NCI-H2227 treated with DMSO at 0.1 percent for 48 hours (cell line): ENCODE data around the gene RNF166.

Experiments
- DNase-seq: peaks from one replicate; lab custom pipeline; 2025; lab: John Stamatoyannopoulos, UW

Gene RNF166

DNA sequence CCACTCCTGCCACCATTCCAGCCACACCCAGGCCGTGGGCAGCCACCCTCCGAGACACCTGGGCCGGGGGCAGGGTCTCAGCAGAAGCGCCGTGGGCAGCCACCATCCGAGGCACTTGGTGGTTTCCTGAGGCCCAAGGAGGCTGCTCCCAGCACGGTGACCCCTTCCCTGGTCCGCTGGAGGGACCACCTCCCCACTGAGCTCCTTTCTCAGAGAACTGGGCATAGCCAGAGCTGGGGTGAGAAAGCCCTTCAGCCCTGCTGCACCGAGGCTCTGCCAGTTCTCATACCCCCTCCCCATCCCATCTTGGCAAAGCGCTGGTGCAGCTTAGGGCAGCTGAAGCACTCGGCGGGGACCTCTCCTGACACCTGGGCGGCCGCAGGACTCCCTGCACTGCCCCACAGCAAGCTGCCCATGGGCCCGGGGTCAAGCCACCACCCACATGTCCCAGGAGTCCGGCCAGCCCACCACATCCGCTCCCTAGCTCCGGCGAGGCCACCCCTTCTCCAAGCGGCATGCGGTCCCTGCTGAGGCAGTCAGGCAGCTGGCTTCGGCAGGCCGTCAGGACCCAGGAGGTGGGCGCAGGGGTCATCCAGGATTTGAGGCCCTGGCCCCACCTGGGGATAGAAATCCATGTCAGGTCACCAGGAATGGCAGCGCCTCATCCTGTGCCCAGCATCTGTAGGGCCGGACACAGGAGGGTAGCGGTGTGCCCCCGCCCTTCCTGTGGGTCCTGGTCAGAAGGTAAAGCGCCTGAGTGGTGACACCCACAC, 54.0 kb downstream of the RNF166 start:
- DNase-seq, result no peak

GRCh38 chr16:88651276-88651988, 54.8 kb downstream of the RNF166 start:
- DNase-seq, result no peak

- DNase-seq, result no peak
These were observed 55.4 kb downstream of the RNF166 start, which contains the start of gene CYBA for GRCh38 chr16:88650749-88651275. Gene CYBA (minus strand): TSS chr16:88651053. CDS start chr16:88651013, 40 bp downstream.

DNA sequence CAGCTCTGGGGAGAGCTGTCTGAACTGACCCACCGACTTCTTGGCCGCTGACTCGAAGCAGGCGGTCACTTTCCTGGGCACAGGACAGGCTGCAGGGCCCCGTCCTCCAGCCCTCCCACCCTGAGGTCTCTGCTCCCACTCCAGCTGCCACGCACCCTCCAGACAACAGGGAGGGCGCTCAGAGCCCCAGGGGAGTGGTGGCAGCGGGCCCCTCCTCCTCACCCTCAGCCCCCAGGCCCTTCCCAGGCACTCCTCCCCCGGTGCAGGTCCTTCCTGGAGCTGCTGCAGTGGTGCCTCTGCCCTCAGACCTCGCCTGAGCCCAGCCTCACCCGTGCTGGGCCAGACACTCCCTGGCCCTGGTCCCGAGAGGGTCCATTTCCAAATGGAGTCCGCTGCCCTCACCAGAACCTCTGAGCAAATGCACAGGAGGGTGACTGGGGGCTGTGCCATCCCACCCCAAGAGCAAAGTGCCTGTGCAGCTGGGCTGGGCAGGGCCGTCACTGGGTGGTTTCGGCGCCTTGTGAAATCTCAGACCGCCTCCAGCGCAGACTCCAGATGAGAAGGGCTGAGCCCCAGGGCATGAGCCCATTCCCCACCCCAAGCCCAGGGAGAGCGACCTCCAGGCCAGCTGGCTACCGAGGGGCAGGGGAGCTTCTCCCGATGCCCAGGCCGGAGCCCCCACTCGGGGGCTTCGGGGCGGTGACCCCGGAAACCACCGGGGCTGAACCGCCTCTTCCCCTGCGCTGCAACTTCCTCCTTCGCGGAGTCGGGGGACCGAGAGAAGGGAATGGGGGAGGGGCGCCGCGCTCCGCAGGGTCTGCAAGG, 56.1 kb downstream of the RNF166 start:
- no peak for DNase-seq

GRCh38 chr16:88649195-88649923, 56.8 kb downstream of the RNF166 start:
- no peak for DNase-seq

DNA sequence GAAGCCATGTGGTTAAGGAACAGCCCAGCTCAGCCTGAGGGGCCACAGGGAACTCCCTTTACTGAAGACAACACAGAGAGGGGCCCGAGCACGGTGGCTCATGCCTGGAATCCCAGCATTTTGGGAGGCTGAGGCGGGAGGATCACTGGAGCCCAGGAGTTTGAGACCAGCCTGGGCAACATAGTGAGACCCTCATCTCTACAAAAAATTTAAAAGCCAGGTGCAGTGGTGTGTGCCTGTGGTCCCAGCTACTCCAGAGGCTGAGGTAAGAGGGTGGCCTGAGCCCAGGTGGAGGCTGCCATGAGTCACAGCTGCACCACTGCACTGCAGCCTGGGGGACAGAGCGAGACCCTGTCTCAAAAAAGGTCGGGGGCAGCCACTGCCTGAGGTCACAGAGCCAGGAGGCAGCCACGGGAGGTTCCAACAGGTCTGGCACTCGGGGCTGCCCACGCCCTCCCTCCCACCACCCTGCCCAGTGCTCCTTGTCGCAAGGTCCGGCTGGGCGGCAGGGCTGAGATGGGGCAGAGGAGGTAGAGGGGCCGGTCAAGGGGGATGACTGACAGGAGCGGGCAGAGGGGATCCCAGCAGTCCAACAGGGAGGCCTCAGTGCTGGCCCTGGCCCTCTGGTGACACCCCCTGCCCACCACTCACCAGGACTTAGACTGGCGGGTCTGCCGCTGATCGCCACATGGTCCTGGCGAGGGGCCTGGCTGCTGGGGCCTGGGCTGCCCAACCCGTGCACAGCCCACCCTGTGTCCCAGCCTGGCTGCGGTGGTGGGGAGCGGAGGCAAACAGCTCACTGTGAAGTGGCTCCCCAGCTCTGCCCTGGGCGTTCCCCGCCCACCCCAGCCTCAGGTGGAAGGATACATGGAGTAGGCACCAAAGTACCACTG, 58.8 kb downstream of the RNF166 start:
- DNase-seq, result no peak
